CD14-positive monocyte (primary cell): ENCODE data around the gene EPG5. TPM values are rescaled to one million over a fixed set of nuclear protein-coding genes. Genes with fewer than 3 reads are reported as not detected.

Source experiments
- DNase-seq, 3 donors: peaks; one replicate each; pipeline ENCODE4 v3.0.0-alpha.2; 2011 to 2022
- H2AFZ ChIP-seq: 2 replicates; pipeline ENCODE4 v1.6.0; 2012; ENCODE audit warnings: mild to moderate bottlenecking, low read depth, low read length, inconsistent platforms; ENCODE audit not compliant: insufficient read depth, poor library complexity, severe bottlenecking
- H3K27ac ChIP-seq, 2 donors: 1 replicate in 1 of 2; 2 replicates in 1 of 2; pipeline ENCODE4 v1.5.1; 2012 to 2013; ENCODE audit warnings: low read length in 2 of 2, control low read depth in 1 of 2, inconsistent platforms in 1 of 2, low read depth in 1 of 2, mild to moderate bottlenecking in 1 of 2
- H3K27me3 ChIP-seq, 2 donors: one replicate each; pipeline versions ENCODE4 v1.6.0 to v1.6.1; 2011 to 2013; ENCODE audit warnings: low read length in 2 of 2; ENCODE audit not compliant: control insufficient read depth in 2 of 2, insufficient read depth in 2 of 2
- H3K36me3 ChIP-seq, 2 donors: replicated peaks in 1 of 2; 1 replicate in 1 of 2; 2 replicates in 1 of 2; pipeline versions ENCODE4 v1.5.1 to v1.6.1; 2012 to 2013; ENCODE audit warnings: low read length in 2 of 2, control low read depth in 1 of 2, inconsistent platforms in 1 of 2, mild to moderate bottlenecking in 1 of 2; ENCODE audit not compliant: insufficient read depth in 2 of 2, control insufficient read depth in 1 of 2
- H3K4me1 ChIP-seq, 2 donors: 1 replicate in 1 of 2; 2 replicates in 1 of 2; pipeline versions ENCODE4 v1.5.1 to v1.6.1; 2012 to 2013; ENCODE audit warnings: low read length in 2 of 2, control low read depth in 1 of 2, inconsistent platforms in 1 of 2, mild to moderate bottlenecking in 1 of 2, moderate library complexity in 1 of 2; ENCODE audit not compliant: insufficient read depth in 2 of 2, control insufficient read depth in 1 of 2
- H3K4me2 ChIP-seq: replicated peaks from 2 replicates; pipeline ENCODE3; 2012; ENCODE audit warnings: low read length, moderate library complexity, mild to moderate bottlenecking; ENCODE audit not compliant: poor library complexity, severe bottlenecking; ENCODE audit errors: extremely low read depth
- H3K4me3 ChIP-seq, 3 experiments: fragments of 200-600 bp in 1 of 3; sonication (generic) in 1 of 3; replicated peaks in 1 of 3; 1 replicate in 2 of 3; 2 replicates in 1 of 3; pipeline ENCODE4 v1.5.1; 2011 to 2013; ENCODE audit warnings: low read length in 3 of 3, mild to moderate bottlenecking in 3 of 3, control low read depth in 2 of 3, low read depth in 2 of 3, inconsistent platforms in 1 of 3, moderate library complexity in 1 of 3
- H3K79me2 ChIP-seq: 2 replicates; pipeline ENCODE4 v1.6.0; 2012; ENCODE audit warnings: mild to moderate bottlenecking, control low read depth, inconsistent platforms, low read length, moderate library complexity; ENCODE audit not compliant: insufficient read depth
- H3K9ac ChIP-seq: 2 replicates; pipeline ENCODE4 v1.6.0; 2017; ENCODE audit warnings: low read length, mild to moderate bottlenecking; ENCODE audit not compliant: insufficient read depth, poor library complexity, severe bottlenecking
- H3K9me3 ChIP-seq, 2 donors: replicated peaks in 1 of 2; 1 replicate in 1 of 2; 2 replicates in 1 of 2; pipeline versions ENCODE4 v1.5.1 to v1.6.1; 2012 to 2013; ENCODE audit warnings: low read length in 2 of 2, control low read depth in 1 of 2; ENCODE audit not compliant: control insufficient read depth in 1 of 2, insufficient read depth in 1 of 2
- H4K20me1 ChIP-seq: 2 replicates; pipeline ENCODE4 v1.6.0; 2012; ENCODE audit warnings: mild to moderate bottlenecking, low read length, control low read depth, moderate library complexity; ENCODE audit not compliant: insufficient read depth
- H3K27ac Mint-ChIP-seq, 7 donors: one replicate each; pipeline ENCODE4 v1.8.0; 2020; ENCODE audit warnings: mild to moderate bottlenecking in 7 of 7, mixed read lengths in 7 of 7, moderate library complexity in 6 of 7, inconsistent platforms in 2 of 7
- H3K27me3 Mint-ChIP-seq, 3 donors: one replicate each; pipeline ENCODE4 v1.8.0; 2021 to 2022; ENCODE audit warnings: low read depth in 3 of 3, mild to moderate bottlenecking in 3 of 3, mixed read lengths in 3 of 3, moderate library complexity in 3 of 3, inconsistent platforms in 1 of 3
- H3K36me3 Mint-ChIP-seq, 2 donors: one replicate each; pipeline ENCODE4 v1.8.0; 2020; ENCODE audit warnings: mixed read lengths in 2 of 2, inconsistent platforms in 1 of 2, mild to moderate bottlenecking in 1 of 2
- H3K4me1 Mint-ChIP-seq: one replicate; pipeline ENCODE4 v1.8.0; 2020; ENCODE audit warnings: mild to moderate bottlenecking, mixed read lengths
- H3K4me3 Mint-ChIP-seq, 2 donors: one replicate each; pipeline ENCODE4 v1.8.0; 2020; ENCODE audit warnings: mild to moderate bottlenecking in 2 of 2, mixed read lengths in 2 of 2, moderate library complexity in 1 of 2
- H3K9me3 Mint-ChIP-seq, 7 donors: one replicate each; pipeline ENCODE4 v1.8.0; 2020 to 2022; ENCODE audit warnings: mixed read lengths in 7 of 7, mild to moderate bottlenecking in 6 of 7, moderate library complexity in 6 of 7, inconsistent platforms in 2 of 7
- WGBS: methylation state at CpG from one replicate; pipeline ENCODE4 v1.1.5; 2013; ENCODE audit warnings: missing lambda C conversion rate; ENCODE audit not compliant: insufficient coverage; 5-methylcytosine and 5-hydroxymethylcytosine counted together
- intact Hi-C, 2 donors: fragments of 100-400 bp; cut with micrococcal nuclease; formaldehyde crosslinking; loops; one replicate each; pipeline versions ENCODE4 v1.15.0 to v1.15.1; 2023
- polyA plus RNA-seq, 3 donors: library from polyadenylated mRNA; depleted of rRNA in 1 of 3; unstranded in 2 of 3; stranded (reverse) in 1 of 3; fragments of 300-500 nt in 2 of 3; fragments of >200 nt in 1 of 3; fragmentation: Illumina TruSeq in 2 of 3; gene quantifications; 1 replicate in 2 of 3; 2 replicates in 1 of 3; pipeline ENCODE4 v1.2.3, GENCODE V29; 2012 to 2021
- TF ChIP-seq, protein P1 (sequence below): fragments of 200-600 bp; IDR thresholded peaks from one replicate; pipeline ENCODE4 v1.8.0; 2022; ENCODE audit warnings: antibody characterized with exemption, mild to moderate bottlenecking

Gene EPG5
- polyA plus RNA-seq, 3 donors: 1.3 to 15.9 (median 1.4) TPM

- intact Hi-C loops: no loop called here
- peak overlapping the region in 1 of 7 donors; percentile 6 for H3K27ac Mint-ChIP-seq
- 95% methylated on average over 5 of the region's 5 CpGs for WGBS
These were observed 101.7 kb downstream of the EPG5 start for GRCh38 chr18:45865466-45865865.

DNA sequence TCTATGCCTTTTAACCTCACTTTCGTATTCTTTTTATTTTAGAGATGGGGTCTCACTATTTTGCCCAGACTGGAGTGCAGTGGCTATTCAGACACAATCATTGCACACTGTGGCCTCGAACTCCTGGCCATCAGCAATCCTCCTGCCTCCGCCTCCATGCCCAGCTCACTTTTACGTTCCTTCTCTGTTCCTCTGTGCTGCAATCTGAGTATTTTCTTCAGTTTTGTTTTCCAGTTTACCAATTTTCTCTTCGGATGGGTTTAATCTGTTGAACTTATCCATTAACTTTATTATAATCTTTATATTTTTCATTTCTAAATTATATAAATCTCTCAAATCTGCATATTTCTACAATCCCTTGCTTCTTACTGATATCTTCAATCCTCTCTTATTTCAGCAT lies 103.0 kb downstream of the EPG5 start:
- peak overlapping the region in 1 of 7 donors; percentile 51 for H3K27ac Mint-ChIP-seq

More at GRCh38 chr18:45865466-45865865, 101.7 kb downstream of the EPG5 start:
- H3K4me2 ChIP-seq: no peak overlapping the region
- H3K4me1 Mint-ChIP-seq: no peaks in the 10 kb centered on the region
- no peak overlapping the region for H3K27ac ChIP-seq
- H3K27me3 ChIP-seq: no peaks in the 10 kb centered on the region
- no peak overlapping the region for H3K4me3 Mint-ChIP-seq
- no peak for DNase-seq
- no peak overlapping the region for H2AFZ ChIP-seq
- no peak overlapping the region for H3K4me3 ChIP-seq
- no peaks in the 10 kb centered on the region for H4K20me1 ChIP-seq
- H3K79me2 ChIP-seq: no peaks in the 10 kb centered on the region
- H3K4me1 ChIP-seq: no peaks in the 10 kb centered on the region
- H3K9me3 ChIP-seq: no peaks in the 10 kb centered on the region
- H3K9ac ChIP-seq: no peak overlapping the region
- H3K27me3 Mint-ChIP-seq: no peaks in the 10 kb centered on the region
- H3K36me3 ChIP-seq: peaks cover 87 to 98% of the 10 kb centered on the region in 2 donors
- H3K9me3 Mint-ChIP-seq: peaks cover 0 to 1% (median 0%) of the 10 kb centered on the region in 7 donors
- TF ChIP-seq, protein P1, sequence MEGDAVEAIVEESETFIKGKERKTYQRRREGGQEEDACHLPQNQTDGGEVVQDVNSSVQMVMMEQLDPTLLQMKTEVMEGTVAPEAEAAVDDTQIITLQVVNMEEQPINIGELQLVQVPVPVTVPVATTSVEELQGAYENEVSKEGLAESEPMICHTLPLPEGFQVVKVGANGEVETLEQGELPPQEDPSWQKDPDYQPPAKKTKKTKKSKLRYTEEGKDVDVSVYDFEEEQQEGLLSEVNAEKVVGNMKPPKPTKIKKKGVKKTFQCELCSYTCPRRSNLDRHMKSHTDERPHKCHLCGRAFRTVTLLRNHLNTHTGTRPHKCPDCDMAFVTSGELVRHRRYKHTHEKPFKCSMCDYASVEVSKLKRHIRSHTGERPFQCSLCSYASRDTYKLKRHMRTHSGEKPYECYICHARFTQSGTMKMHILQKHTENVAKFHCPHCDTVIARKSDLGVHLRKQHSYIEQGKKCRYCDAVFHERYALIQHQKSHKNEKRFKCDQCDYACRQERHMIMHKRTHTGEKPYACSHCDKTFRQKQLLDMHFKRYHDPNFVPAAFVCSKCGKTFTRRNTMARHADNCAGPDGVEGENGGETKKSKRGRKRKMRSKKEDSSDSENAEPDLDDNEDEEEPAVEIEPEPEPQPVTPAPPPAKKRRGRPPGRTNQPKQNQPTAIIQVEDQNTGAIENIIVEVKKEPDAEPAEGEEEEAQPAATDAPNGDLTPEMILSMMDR: no peak
- peaks cover 88 to 99% of the 10 kb centered on the region in 2 donors for H3K36me3 Mint-ChIP-seq

More for the DNA sequence above, 103.0 kb downstream of the EPG5 start:
- Mint-ChIP-seq H3K36me3 (peaks cover 88 to 99% of the 10 kb centered on the region in 2 donors), H3K4me3 (no peak overlapping the region), H3K27me3 (no peaks in the 10 kb centered on the region), H3K9me3 (peaks cover 0 to 1% (median 0%) of the 10 kb centered on the region in 7 donors), H3K4me1 (no peaks in the 10 kb centered on the region)
- H3K4me2 ChIP-seq: no peak overlapping the region
- WGBS: 83% methylated on average over 1 of the region's 5 CpGs
- H4K20me1 ChIP-seq: no peaks in the 10 kb centered on the region
- H3K27me3 ChIP-seq: no peaks in the 10 kb centered on the region
- H3K4me1 ChIP-seq: no peaks in the 10 kb centered on the region
- H3K36me3 ChIP-seq: peaks cover 87 to 98% of the 10 kb centered on the region in 2 donors
- no peaks in the 10 kb centered on the region for H3K9me3 ChIP-seq
- no peak for DNase-seq
- no peak overlapping the region for H3K9ac ChIP-seq
- no peak overlapping the region for H3K27ac ChIP-seq
- no peaks in the 10 kb centered on the region for H3K79me2 ChIP-seq
- TF ChIP-seq, protein P1: no peak
- intact Hi-C loops: no loop called here
- no peak overlapping the region for H2AFZ ChIP-seq
- no peak overlapping the region for H3K4me3 ChIP-seq
